HepG2 (cell line): Measurements from ENCODE around the gene KISS1R.
A peak's percentile ranks its signal among the peaks of the same experiment; 100 is the strongest.

Experiments used
- CTCF ChIP-seq: sonication (generic); formaldehyde crosslinking; IDR thresholded peaks from 2 replicates; pipeline ENCODE4 v1.5.0; 2020; ENCODE audit warnings: mild to moderate bottlenecking, missing genetic modification reagents, moderate library complexity
- EP300 ChIP-seq, 3 experiments: sonication (generic) in 1 of 3; formaldehyde crosslinking in 1 of 3; IDR thresholded peaks; 2 replicates each; pipeline versions ENCODE4 v1.5.1 to v1.6.1; 2011 to 2020; ENCODE audit warnings: low read depth in 2 of 3, low read length in 2 of 3, borderline replicate concordance in 1 of 3, improper control_type of control experiment in 1 of 3, mild to moderate bottlenecking in 1 of 3, missing genetic modification reagents in 1 of 3, moderate library complexity in 1 of 3
- POLR2AphosphoS2 ChIP-seq: IDR thresholded peaks from 2 replicates; pipeline ENCODE4 v1.6.1; 2011; ENCODE audit warnings: low read depth, low read length, improper control_type of control experiment
- POLR2AphosphoS5 ChIP-seq: IDR thresholded peaks from 2 replicates; pipeline ENCODE4 v1.6.1; 2012; ENCODE audit warnings: low read depth, low read length
- U2AF1 ChIP-seq: fragments of 200-400 bp; formaldehyde crosslinking; optimal IDR thresholded peaks from 2 replicates; pipeline ENCODE3; 2017; ENCODE audit warnings: mild to moderate bottlenecking, low read depth, low read length
- ZKSCAN8 ChIP-seq: IDR thresholded peaks from 2 replicates; pipeline ENCODE4 v1.6.1; 2016; ENCODE audit warnings: borderline replicate concordance, missing genetic modification reagents, missing compliant biosample characterization

GRCh38 chr19:934865-935479 is 17.8 kb downstream of the KISS1R start:
- peak; percentile 23; the same call in 1 of the 2 replicates for TF ChIP-seq CTCF (CRISPR knock-in tag)
- no peak for TF ChIP-seq POLR2AphosphoS2
- no peak for TF ChIP-seq POLR2AphosphoS5
- peak; percentile 57 to 84; a peak in 3 of 4 replicates for TF ChIP-seq EP300 (IDR thresholded peaks at IDR 0.05; ENCODE audit: low read depth in 2 of 2, low read length in 2 of 2)
- peak; percentile 89 for TF ChIP-seq EP300 (CRISPR knock-in tag; IDR thresholded peaks at IDR 0.05; ENCODE audit: borderline replicate concordance)
- peak; percentile 97 for TF ChIP-seq ZKSCAN8 (CRISPR knock-in tag)
- TF ChIP-seq U2AF1, result no peak
